Activated CD4-positive, alpha-beta T cell treated with anti-CD3 and anti-CD28 coated beads, Interleukin-2, amount 50 U/mL, for 24 hours (primary cell): ENCODE measurements around the gene PATZ1.
"Not testable (repeated sequence)": the region's sequence is repeated elsewhere in the genome, so short reads cannot be mapped to it uniquely, and the experiment has no call there.

ENCODE experiments used
- DNase-seq, 2 donors: peaks; one replicate each; pipeline ENCODE4 v3.0.0-alpha.2; 2020; ENCODE audit warnings: low read depth in 1 of 2, low spot score in 1 of 2

The PATZ1 gene, protein sequence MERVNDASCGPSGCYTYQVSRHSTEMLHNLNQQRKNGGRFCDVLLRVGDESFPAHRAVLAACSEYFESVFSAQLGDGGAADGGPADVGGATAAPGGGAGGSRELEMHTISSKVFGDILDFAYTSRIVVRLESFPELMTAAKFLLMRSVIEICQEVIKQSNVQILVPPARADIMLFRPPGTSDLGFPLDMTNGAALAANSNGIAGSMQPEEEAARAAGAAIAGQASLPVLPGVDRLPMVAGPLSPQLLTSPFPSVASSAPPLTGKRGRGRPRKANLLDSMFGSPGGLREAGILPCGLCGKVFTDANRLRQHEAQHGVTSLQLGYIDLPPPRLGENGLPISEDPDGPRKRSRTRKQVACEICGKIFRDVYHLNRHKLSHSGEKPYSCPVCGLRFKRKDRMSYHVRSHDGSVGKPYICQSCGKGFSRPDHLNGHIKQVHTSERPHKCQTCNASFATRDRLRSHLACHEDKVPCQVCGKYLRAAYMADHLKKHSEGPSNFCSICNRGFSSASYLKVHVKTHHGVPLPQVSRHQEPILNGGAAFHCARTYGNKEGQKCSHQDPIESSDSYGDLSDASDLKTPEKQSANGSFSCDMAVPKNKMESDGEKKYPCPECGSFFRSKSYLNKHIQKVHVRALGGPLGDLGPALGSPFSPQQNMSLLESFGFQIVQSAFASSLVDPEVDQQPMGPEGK

DNA sequence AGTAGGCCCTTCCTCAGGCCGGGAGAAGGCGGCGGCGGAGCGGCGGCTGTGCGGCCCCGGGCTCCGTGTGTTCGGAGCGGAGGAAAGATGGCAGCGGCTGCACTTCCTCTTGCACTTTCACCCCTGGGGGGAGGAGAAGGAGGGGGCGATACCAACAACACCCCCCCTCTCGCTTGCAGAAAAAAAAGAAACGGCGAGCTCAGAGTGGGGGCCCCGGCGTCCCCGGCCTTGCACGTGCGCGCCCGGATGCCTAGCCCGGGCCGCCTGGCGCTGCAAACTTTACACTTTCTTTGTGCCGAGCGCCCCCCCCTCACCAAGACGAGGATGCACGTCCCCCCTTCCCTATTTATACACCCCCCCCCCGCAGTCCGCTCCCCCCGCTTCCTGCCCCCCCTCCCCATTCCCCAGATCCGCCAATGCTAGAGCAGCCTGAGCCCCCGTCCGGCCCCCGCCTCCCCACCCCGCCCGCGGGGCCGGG, at the start of gene PATZ1:
PATZ1 (minus strand) TSS at position 92 of the 478 bp plus-strand sequence. CDS start 744 bp downstream, outside the sequence.
- peak in 1 of 2 donors; percentile 70 for DNase-seq

DNA sequence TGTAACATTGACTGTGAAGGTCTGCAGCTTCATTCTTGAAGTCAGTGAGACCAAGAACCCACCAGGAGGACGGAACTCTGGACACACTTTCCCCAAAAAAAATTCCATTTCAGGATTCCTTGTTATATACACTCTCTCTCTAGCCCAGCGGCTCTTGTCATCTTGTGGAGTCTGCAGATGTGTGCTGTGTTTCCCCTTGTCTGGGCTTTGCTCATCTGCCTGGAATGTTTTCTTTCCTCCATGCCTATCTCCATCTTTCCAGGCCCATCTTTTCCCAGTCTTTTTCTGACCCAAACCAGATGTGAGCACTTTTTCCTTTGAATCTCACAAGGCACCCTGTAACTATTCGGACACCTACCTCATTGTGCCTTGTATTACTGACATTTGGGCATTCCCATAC, 48.2 kb upstream of the PATZ1 start:
- no peak for DNase-seq

DNA sequence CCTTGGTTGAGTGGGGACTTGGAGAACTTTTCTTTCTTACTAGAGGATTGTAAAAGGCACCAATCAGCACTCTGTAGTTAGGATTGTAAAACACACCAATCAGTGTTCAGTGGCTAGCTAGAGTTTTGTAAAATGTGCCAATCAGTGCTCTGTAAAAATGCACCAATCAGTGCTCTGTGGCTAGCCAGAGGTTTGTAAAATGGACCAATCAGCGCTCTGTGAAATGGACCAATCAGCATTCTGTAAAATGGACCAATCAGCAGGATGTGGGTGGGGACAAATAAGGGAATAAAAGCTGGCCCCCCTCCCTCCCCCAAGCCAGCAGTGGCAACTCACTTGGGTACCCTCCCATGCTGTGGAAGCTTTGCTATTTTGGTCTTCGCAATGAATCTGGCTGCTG, 47.7 kb upstream of the PATZ1 start:
- no peak for DNase-seq

DNA sequence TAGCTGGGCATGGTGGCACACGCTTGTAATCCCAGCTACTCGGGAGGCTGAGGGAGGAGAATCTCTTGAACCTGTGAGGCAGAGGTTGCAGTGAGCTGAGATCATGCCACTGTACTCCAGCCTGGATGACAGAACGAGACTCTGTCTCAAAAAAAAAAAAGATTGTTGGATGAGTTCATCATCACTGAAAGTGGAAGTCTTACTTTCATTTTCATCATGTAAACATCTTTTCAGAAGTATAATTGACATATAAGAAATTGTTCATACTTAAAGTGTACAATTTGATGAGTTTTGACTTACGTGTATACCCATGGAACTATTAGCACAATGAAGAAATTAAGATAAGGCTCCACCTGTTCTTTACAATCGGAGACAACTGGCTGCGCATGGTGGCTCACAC, 32.5 kb upstream of the PATZ1 start:
- not testable (repeated sequence) for DNase-seq

DNA sequence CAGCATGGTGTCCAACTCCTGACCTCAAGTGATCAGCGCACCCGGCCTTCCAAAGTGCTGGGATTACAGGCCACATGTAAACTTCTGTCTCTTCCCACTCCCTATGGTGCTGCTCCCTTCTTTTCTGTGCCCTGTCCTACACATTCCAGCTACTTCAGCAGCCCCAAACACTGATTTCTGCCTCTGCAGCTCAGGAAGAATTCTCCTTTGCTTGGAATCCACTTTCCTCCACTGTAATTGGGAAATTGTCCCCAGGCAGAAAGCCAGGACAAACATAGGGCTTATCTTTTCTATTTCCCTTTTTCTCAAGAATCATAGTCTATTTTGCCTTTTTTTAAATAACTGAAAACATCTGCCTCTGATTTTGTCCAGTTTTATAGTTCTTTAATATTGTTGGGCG, 32.0 kb upstream of the PATZ1 start:
- no peak for DNase-seq

DNA sequence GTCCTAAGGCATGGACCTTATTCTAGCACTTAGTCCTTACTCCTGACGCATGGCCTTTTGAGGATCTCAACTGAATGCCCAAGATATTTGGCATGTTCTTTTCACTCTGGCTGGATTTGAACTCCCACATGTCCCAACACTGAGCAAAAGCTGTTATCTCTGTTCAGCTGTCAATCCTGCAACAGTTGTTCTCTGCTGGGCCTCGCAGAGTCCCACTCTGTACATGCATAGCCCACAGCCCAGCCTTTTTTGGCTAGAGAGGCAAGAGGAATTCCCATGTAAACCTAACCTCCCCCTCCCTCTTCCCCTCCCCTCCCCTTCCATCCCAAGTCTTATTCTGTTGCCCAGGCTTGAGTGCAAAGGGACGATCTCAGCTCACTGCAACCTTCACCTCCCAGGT, 31.5 kb upstream of the PATZ1 start:
- no peak for DNase-seq

DNA sequence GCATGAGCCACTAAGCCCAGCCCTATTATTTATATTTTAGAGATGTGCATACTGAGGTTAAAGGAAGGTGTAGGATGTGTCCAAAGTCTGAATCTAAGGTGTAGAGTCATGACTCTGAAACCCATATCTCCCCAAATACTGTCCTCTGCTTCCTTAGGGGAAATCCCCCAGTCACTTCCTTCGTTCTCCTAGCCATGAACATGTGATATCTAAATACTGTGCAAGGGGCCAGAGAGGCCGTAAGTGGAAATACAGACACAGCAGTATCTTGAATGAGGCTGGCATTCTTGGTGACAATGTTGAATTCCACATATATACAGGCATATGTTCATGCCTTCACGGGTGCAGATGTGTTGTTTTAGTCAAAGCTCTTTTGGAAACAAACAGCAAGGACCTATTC, 21.3 kb upstream of the PATZ1 start:
- DNase-seq: no peak

DNA sequence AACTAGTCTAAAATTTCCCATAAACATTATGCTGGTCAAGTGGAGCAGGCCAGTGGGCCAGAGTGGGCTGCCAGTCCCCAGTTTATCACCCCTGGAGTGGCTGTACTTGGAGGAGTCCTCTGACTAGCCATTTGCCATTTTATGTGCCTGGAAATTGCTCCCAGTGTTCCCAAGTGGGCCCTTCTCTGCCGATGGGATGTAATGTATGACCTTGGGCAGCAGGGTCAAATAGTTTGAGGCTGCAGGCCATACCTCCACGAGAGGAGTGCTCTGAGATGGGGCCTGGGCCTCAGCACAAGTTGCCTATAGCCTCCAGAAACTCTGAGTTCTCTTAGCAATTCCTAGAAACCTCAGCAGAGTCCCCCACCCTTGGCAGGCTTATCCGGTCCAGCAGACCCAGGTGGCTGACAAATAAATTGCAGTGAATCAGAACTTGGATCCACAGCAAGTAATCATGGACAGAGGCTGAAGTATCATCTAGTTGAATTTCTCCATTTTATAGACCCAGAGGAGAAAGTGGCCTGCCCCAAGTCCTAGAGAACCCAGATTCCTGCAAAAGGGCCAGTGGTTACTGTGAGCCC, 17.8 kb upstream of the PATZ1 start:
- DNase-seq: no peak

DNA sequence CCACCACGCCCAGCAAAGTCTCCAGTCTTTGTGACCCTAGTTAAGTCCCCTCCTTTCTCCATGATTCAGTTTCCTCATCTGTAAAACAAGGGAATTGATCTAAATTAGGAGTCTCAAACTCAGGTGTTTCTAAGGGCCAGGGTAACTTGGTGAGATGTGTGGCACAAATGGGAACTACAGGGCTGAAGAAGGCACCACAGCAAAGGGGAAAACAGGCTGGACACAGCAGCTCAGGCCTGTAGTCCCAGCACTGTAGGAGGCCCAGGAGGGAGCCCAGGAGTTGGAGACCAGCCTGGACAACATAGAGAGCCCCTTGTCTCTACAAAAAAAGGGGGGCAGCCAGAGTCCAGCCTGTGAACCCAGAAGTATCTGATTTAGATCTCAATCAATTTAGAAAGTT, 15.6 kb upstream of the PATZ1 start:
- DNase-seq: no peak

DNA sequence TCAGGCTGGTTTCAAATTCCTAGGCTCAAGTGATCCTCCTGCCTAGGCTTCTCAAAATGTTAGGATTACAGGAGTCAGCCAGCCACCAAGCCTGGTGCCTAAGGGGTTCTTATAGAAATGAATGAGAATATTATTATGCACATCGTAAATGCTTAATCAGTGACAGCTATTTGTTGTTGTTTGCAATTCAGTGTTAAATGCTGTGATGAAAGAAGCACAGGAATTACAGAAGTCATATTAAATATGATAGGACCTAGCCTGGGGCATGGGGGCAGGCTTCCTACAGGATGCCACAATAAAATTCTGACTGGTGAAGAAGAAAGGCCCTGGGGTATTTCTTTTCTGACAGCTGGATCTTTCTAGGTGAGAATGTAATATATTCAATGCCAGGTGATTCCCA, 13.9 kb upstream of the PATZ1 start:
- no peak for DNase-seq

DNA sequence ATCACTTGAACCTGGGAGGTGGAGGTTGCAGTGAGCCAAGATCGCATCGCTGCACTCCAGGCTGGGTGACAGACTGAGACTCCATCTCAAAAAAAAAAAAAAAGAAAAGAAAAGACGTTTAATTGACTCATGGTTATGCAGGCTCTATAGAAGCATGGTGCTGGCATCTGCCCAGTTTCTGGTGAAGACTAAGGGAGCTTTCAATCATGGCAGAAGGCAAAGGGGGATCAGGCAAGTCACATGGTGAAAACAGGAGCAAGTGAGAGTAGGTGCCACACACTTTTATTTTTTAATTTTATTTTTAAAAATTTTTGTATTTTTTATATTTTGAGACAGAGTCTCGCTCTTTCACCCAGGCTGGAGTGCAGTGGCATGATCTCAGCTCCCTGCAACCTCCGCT, 8.4 kb upstream of the PATZ1 start:
- DNase-seq: no peak

DNA sequence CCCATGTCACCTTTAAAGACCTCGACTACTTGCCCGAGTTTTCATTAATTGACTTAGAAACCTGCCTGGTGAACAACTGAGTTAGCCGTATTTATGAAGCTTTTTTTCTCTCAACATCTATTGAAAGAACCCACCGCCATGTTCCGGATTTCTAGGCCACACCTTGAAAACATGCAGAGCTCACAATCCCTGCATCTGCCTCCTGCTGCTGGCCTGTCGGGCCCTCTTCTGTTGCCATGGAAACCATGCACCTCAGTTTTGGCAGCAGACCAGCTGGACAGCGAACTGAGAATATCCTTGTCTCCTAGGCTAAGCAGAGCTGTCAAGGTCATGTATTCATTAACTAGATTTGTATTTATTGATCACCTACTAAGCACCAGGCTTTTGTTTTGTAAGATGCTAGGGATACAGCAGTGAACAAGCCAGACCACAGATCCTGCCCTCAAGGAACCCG, 4.3 kb upstream of the PATZ1 start:
- no peak for DNase-seq

DNA sequence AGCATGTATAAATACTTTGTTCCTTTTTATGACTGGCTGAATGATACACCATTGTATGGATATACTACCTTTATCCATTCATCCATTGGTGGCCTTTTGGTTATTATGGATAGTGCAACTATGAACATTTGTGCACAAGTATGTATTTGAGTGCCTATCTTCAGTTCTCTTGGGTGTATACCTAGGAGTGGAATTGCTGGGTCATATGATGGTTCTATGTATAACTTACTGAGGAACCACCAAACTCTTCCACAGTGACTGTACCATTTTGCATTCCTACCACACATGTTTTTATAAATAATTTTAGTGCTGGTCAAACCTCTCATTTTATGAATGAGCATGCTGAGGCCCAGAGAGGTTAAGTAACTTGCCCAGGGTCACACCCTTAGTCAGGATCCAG, 3.8 kb upstream of the PATZ1 start:
- no peak for DNase-seq

DNA sequence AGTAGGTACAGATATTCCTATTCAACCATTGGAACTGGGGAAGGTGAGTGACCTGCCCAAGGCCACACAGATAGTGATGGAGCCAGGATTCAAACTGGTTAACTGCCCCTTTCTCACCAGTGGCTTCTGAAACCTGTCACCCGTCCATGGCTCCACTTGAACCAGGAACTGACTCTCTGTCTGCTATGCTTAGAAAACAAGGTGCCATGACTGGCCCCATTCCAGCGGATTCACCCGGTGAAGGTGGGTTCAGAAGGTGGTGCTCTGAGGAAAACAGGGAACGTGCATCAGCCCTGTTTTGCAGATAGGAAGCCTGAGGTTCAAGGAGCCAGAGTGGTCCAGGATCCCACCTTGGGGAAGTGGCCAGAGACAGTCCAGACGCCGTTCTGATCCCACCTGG, 2.6 kb upstream of the PATZ1 start:
- no peak for DNase-seq

DNA sequence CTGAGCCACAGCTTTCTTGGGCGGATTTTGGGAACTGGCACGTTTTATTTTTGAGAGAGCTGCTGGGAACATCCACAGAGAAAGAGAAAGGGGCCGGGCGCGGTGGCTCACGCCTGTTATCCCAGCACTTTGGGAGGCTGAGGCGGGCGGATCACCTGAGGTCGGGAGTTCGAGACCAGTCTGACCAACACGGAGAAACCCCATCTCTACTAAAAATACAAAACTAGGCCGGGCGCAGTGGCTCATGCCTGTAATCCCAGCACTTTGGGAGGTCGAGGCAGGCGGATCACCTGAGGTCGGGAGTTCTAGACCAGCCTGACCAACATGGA, 1.8 kb upstream of the PATZ1 start:
- not testable (repeated sequence) for DNase-seq

DNA sequence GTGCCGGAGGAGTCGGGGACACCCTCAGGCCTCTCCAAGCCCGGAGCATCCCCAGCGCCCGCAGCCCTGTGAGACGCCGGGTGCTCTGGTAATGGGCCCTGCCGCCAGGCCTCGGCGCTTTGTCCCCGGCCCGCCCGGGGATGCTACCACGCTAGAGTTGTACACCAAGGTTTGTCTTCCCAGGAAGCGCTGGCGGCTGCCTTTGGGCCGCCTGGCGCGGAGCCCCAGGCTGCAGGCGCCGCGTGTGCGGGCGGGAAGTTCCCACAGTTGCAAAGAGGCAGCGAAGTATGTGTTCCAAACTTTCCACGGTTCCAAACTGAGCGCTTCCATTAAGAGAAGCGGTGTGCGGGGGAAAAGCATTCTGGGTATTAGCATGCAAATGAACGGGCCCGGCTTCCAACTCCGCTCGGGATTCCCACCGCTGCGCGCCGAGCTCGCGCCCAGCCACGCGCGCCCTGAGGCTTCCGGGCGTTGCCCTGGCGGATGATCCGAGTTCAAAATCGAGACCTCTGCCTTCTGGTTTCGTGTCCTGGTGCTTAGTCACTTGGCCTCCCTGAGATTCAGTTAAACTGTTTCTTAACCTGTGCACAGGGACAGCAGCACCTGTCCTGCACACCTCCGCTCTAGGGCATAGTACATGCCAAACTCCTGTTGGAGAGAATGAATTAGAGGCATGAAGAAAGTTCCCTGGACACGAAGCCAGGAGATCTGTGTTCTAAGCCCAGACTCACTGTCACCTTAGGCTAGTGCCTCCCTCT, 1.3 kb upstream of the PATZ1 start:
- peak; percentile 45 to 70 for DNase-seq

DNA sequence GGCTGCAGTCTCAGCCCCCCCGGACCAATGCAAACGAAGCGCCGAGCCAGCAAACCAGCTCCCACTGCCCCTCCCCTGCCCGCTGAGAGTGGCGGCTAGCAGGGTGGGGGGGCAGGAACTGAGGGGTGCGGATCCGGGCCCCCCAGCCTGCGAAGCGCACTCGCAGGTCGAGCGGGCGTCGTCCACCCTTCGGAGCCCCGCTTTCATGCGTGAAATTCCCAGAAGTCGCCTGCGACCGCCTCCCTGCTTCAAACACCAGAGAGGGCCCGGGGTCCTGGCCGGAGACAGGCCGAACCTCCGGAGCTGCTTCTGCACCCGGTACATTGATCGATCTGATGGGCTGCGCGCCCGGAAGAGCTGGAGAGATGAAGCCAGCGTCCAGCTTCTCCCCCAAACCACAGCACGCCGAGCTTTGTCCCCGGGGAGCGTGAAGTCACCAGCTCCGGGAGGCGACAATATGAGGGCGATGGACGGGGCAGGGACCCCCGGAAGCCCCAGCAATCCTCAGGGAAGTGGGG, 646 bp upstream of the PATZ1 start:
- peak; percentile 19 to 22 for DNase-seq

DNA sequence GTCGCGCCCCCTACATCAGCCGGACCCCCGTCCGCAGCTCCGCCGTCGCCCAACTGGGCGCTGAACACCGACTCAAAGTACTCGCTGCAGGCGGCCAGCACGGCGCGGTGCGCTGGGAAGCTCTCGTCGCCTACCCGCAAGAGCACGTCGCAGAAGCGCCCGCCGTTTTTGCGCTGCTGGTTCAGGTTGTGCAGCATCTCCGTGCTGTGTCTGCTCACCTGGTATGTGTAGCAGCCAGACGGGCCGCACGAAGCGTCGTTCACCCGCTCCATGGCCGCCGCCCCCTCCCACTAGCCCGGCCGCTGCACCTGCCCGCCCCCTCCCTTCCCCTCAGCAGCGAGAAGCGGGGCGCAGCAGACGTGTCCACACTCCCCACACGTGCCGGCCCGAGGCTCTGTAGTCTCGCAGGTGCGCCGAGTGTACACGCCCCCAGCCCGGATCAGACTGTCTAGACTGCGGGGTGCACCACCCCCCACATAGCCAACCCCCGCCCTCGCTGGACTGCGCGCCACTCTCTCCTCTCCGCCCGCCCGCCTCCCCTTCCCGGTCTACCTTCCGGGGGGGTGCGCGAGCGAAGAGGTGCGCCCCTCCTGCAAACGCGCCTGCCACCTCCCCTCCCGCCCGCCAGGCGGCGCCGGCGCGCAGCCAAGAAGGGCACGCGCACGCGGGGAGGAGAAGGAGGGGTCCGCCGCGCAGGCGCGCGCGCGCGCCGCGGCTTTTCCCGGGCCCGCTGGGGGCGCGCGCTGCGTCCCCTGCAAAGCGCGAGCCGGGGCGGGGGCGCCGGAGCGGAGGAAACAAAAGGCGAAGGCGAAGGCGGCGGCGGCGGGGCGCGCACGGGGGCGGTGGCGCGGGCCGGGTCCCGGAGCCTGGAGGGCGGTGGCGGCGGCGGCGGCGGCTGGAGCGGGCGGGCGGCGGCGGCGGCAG, 553 bp downstream of the PATZ1 start:
- DNase-seq: peak; percentile 77 to 78

DNA sequence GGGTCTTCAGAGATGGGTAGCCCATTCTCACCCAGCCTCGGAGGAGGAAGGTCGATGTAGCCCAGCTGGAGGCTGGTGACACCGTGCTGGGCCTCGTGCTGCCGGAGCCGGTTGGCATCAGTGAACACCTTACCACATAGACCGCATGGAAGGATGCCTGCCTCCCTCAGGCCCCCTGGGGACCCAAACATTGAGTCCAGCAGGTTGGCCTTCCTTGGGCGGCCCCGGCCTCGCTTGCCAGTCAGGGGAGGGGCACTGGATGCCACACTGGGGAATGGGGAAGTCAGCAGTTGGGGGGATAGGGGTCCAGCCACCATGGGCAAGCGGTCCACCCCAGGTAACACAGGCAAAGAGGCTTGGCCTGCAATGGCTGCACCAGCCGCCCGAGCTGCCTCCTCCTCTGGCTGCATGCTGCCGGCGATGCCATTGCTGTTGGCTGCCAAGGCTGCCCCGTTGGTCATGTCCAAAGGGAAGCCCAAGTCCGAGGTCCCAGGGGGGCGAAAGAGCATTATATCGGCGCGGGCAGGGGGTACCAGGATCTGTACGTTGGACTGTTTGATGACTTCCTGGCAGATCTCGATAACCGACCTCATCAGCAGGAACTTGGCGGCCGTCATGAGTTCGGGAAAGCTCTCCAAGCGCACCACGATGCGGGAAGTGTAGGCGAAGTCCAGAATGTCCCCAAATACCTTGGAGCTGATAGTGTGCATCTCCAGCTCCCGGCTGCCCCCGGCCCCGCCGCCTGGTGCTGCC, 1.4 kb downstream of the PATZ1 start:
- DNase-seq: peak in 1 of 2 donors; percentile 21

DNA sequence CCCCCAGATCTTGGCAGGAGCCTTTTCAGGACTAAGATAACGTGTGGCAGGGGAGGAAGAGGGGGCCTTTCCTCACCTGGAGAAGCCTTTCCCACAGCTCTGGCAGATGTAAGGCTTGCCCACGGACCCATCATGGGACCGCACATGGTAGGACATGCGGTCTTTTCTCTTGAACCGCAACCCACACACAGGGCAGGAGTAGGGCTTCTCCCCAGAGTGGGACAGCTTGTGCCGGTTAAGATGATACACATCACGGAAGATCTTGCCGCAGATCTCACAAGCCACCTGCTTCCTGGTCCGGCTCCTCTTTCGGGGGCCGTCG, 1.9 kb downstream of the PATZ1 start:
- peak; percentile 4 to 18 for DNase-seq
